PC-3 (cell line): ENCODE measurements around the gene VPREB3. TPM values are rescaled to one million over a fixed set of nuclear protein-coding genes. Genes with fewer than 3 reads are reported as not detected.
A peak's percentile ranks its signal among the peaks of the same experiment; 100 is the strongest.

Experiments used
- ATAC-seq: fragments of 200-7000 bp; cut with Tn5 transposase; 2 replicates; pipeline ENCODE4 v1.9.1; 2020; ENCODE audit warnings: mild to moderate bottlenecking, moderate library complexity
- BruUV-seq: library from RNA; stranded (reverse); fragments of 400-500 nt; replicated peaks from 2 replicates; lab custom pipeline; 2021; lab: Mats Ljungman, UMichigan
- CTCF ChIA-PET: fragments of 300-600 bp; sonication (Branson Sonifier 250); formaldehyde crosslinking; loops from one replicate; lab custom pipeline; 2022; ENCODE audit warnings: antibody characterized with exemption; lab: Charles Lee
- POLR2A ChIA-PET: fragments of 300-600 bp; sonication (Branson Sonifier 250); formaldehyde crosslinking; loops from one replicate; lab custom pipeline; 2022; ENCODE audit warnings: antibody characterized with exemption; ENCODE audit not compliant: unreplicated experiment; lab: Charles Lee
- DNase-seq: peaks from one replicate; pipeline ENCODE4 v3.0.0-alpha.2; 2015
- H2AFZ ChIP-seq: fragments of 300-600 bp; sonication (generic); 2 replicates; pipeline ENCODE4 v1.6.0; 2016; ENCODE audit warnings: antibody characterized with exemption, low read length
- H3F3A ChIP-seq: fragments of 300-600 bp; sonication (generic); one replicate; pipeline ENCODE4 v1.6.0; 2017; ENCODE audit warnings: antibody characterized with exemption, low read length, control low read depth, mild to moderate bottlenecking; ENCODE audit not compliant: unreplicated experiment
- H3K27ac ChIP-seq: fragments of 300-600 bp; sonication (generic); 2 replicates; pipeline ENCODE4 v1.5.1; 2016; ENCODE audit warnings: mild to moderate bottlenecking, low read length
- H3K27me3 ChIP-seq: fragments of 300-600 bp; sonication (generic); 2 replicates; pipeline ENCODE4 v1.6.1; 2016; ENCODE audit warnings: low read length, mixed read lengths
- H3K36me3 ChIP-seq: fragments of 300-600 bp; sonication (generic); 2 replicates; pipeline ENCODE4 v1.6.1; 2016; ENCODE audit warnings: low read depth, mixed run types, low read length, mixed read lengths
- H3K4me1 ChIP-seq: fragments of 300-600 bp; sonication (generic); 2 replicates; pipeline ENCODE4 v1.5.1; 2016; ENCODE audit warnings: low read length; ENCODE audit not compliant: insufficient read depth
- H3K4me2 ChIP-seq: fragments of 300-600 bp; sonication (generic); 2 replicates; pipeline ENCODE4 v1.6.0; 2016; ENCODE audit warnings: low read length
- H3K4me3 ChIP-seq: fragments of 300-600 bp; sonication (generic); 2 replicates; pipeline ENCODE4 v1.5.1; 2016; ENCODE audit warnings: mild to moderate bottlenecking, low read length, mixed read lengths
- H3K79me2 ChIP-seq: fragments of 300-600 bp; sonication (generic); 2 replicates; pipeline ENCODE4 v1.6.1; 2017; ENCODE audit warnings: low read length, mixed read lengths
- H3K9ac ChIP-seq: fragments of 300-600 bp; sonication (generic); 2 replicates; pipeline ENCODE4 v1.6.0; 2016; ENCODE audit warnings: mild to moderate bottlenecking, low read length
- H3K9me2 ChIP-seq: fragments of 300-600 bp; sonication (generic); replicated peaks from 2 replicates; pipeline ENCODE4 v1.6.1; 2016; ENCODE audit warnings: mixed run types, low read length, mixed read lengths
- H3K9me3 ChIP-seq: fragments of 300-600 bp; sonication (generic); 2 replicates; pipeline ENCODE4 v1.6.1; 2016; ENCODE audit warnings: low read length, mixed read lengths
- H4K20me1 ChIP-seq: fragments of 300-600 bp; sonication (generic); 2 replicates; pipeline ENCODE4 v1.6.1; 2016; ENCODE audit warnings: low read length, mixed read lengths
- EZH2 ChIP-seq: fragments of 300-600 bp; sonication (generic); IDR thresholded peaks from one replicate; pipeline ENCODE4 v1.6.1; 2017; ENCODE audit warnings: antibody characterized with exemption, mild to moderate bottlenecking, low read length; ENCODE audit not compliant: unreplicated experiment
- EZH2phosphoT487 ChIP-seq: fragments of 300-600 bp; sonication (generic); IDR thresholded peaks from 2 replicates; pipeline ENCODE4 v1.6.1; 2018; ENCODE audit warnings: mild to moderate bottlenecking, antibody characterized with exemption, low read length, borderline replicate concordance
- intact Hi-C: fragments of 100-400 bp; cut with micrococcal nuclease; formaldehyde crosslinking; loops from 2 replicates; pipeline ENCODE4 v1.9.0; 2023
- total RNA-seq: library from RNA; depleted of rRNA; stranded (reverse); fragments of >200 nt; gene quantifications from 2 replicates; pipeline ENCODE4 v1.2.3, GENCODE V29; 2014
- TF ChIP-seq, protein P1 (sequence below): fragments of 300-600 bp; sonication (generic); conservative IDR thresholded peaks from 2 replicates; pipeline ENCODE4 v1.5.1; 2017; ENCODE audit warnings: antibody characterized with exemption, low read depth, mild to moderate bottlenecking, low read length

VPREB3 gene
- total RNA-seq, 1 experiment from 2014 or later, result 0.77 TPM

- Histone ChIP-seq H3K9me3 (no peaks in the 10 kb centered on the region), H3K27me3 (no peaks in the 10 kb centered on the region), H2AFZ (no peak overlapping the region), H3K4me3 (no peak overlapping the region), H3K36me3 (peaks cover 5% of the 10 kb centered on the region; the same call in 1 of the 2 replicates), H3K9me2 (no peaks in the 10 kb centered on the region), H3K9ac (no peak overlapping the region), H3F3A (no peaks in the 10 kb centered on the region), H3K4me1 (peaks cover 4% of the 10 kb centered on the region; the same call in 1 of the 2 replicates), H4K20me1 (no peaks in the 10 kb centered on the region), H3K4me2 (peak overlapping the region; percentile 41; the same call in 1 of the 2 replicates), H3K27ac (no peak overlapping the region), H3K79me2 (peaks cover 22% of the 10 kb centered on the region)
- TF ChIP-seq, protein P1, sequence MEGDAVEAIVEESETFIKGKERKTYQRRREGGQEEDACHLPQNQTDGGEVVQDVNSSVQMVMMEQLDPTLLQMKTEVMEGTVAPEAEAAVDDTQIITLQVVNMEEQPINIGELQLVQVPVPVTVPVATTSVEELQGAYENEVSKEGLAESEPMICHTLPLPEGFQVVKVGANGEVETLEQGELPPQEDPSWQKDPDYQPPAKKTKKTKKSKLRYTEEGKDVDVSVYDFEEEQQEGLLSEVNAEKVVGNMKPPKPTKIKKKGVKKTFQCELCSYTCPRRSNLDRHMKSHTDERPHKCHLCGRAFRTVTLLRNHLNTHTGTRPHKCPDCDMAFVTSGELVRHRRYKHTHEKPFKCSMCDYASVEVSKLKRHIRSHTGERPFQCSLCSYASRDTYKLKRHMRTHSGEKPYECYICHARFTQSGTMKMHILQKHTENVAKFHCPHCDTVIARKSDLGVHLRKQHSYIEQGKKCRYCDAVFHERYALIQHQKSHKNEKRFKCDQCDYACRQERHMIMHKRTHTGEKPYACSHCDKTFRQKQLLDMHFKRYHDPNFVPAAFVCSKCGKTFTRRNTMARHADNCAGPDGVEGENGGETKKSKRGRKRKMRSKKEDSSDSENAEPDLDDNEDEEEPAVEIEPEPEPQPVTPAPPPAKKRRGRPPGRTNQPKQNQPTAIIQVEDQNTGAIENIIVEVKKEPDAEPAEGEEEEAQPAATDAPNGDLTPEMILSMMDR, result no peak
- no peak for TF ChIP-seq EZH2
- TF ChIP-seq EZH2phosphoT487, result no peak
- intact Hi-C loops, result loop anchor here (5.0 kb wide), 1 partner anchor 82 kb away; no protein-coding TSS in a partner anchor
- BruUV-seq, result no TSS peak
- ATAC-seq (no peak), DNase-seq (no peak)
- POLR2A ChIA-PET, result no interaction called here
- CTCF ChIA-PET, result no interaction called here
Measured at GRCh38 chr22:23764899-23765881, 11.0 kb upstream of the VPREB3 start.

- H3K4me3 ChIP-seq, result no peak overlapping the region
- ChIA-PET POLR2A (no interaction called here), CTCF (no interaction called here)
- H3K79me2 ChIP-seq, result peaks cover 22% of the 10 kb centered on the region
- H3K9me3 ChIP-seq, result no peaks in the 10 kb centered on the region
- no peak for ATAC-seq
- H4K20me1 ChIP-seq, result no peaks in the 10 kb centered on the region
- H3F3A ChIP-seq, result no peaks in the 10 kb centered on the region
- no peaks in the 10 kb centered on the region for H3K9me2 ChIP-seq
- peaks cover 4% of the 10 kb centered on the region; the same call in 1 of the 2 replicates for H3K4me1 ChIP-seq
- peaks cover 5% of the 10 kb centered on the region; the same call in 1 of the 2 replicates for H3K36me3 ChIP-seq
- no peak overlapping the region for H2AFZ ChIP-seq
- TF ChIP-seq, protein P1, result no peak
- TF ChIP-seq EZH2 (no peak), EZH2phosphoT487 (no peak)
- intact Hi-C loops, result no loop called here
- no peak for DNase-seq
- no peak overlapping the region for H3K9ac ChIP-seq
- H3K27ac ChIP-seq, result no peak overlapping the region
- no peak overlapping the region for H3K4me2 ChIP-seq
- no peaks in the 10 kb centered on the region for H3K27me3 ChIP-seq
- no TSS peak for BruUV-seq
Measured at GRCh38 chr22:23763954-23764353, 9.7 kb upstream of the VPREB3 start.
